NT2/D1 (cell line): ENCODE results near the gene NUP35.

Experiments used
- DNase-seq: peaks from one replicate; pipeline ENCODE4 v3.0.0-alpha.2; 2011; ENCODE audit warnings: low read depth, low spot score
- H3K27me3 ChIP-seq: 2 replicates; pipeline ENCODE4 v1.6.0; 2011; ENCODE audit warnings: mild to moderate bottlenecking; ENCODE audit not compliant: insufficient read length, insufficient read depth
- H3K36me3 ChIP-seq: 2 replicates; pipeline ENCODE4 v1.6.1; 2011; ENCODE audit warnings: mild to moderate bottlenecking, low read length, mixed read lengths; ENCODE audit not compliant: insufficient read depth, insufficient read length
- H3K4me1 ChIP-seq: 2 replicates; pipeline ENCODE4 v1.5.1; 2011; ENCODE audit not compliant: insufficient read depth, insufficient read length
- H3K4me3 ChIP-seq: 2 replicates; pipeline ENCODE4 v1.5.1; 2011; ENCODE audit warnings: low read depth; ENCODE audit not compliant: insufficient read length
- H3K9ac ChIP-seq: 2 replicates; pipeline ENCODE4 v1.6.0; 2011; ENCODE audit warnings: low read depth; ENCODE audit not compliant: insufficient read length
- H3K9me3 ChIP-seq: 2 replicates; pipeline ENCODE4 v1.5.1; 2011; ENCODE audit warnings: mild to moderate bottlenecking, low read length; ENCODE audit not compliant: insufficient read depth
- SUZ12 ChIP-seq: IDR thresholded peaks from 2 replicates; pipeline ENCODE4 v1.6.1; 2011; ENCODE audit not compliant: insufficient read length, insufficient read depth; ENCODE audit errors: extremely low read depth
- YY1 ChIP-seq: IDR thresholded peaks from 2 replicates; pipeline ENCODE4 v1.6.1; 2011; ENCODE audit not compliant: insufficient read length, insufficient read depth
- ZNF274 ChIP-seq: IDR thresholded peaks from 2 replicates; pipeline ENCODE4 v1.6.1; 2011; ENCODE audit warnings: mild to moderate bottlenecking, low read depth, low read length

The NUP35 gene

DNA sequence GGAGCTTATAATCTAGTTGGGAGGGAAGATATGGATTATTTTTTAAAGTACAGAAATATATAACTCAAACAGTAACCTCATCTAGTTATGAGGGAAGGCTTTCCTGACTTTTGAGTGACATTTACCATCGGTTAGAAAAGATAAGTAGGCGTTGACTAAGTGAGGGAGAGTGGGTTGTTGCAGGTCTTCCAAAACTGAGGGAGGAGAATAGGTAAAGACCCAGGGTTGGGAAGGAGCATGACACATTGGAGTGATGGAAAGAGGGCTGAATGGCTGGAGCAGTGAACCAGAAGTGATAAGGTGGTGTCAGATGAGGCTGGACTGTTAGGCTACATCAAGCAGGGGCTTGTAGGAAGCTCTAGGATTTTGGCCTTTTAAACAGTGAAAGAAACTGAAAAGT is 10.6 kb upstream of the NUP35 start:
- Histone ChIP-seq H3K4me1 (no peaks in the 10 kb centered on the region), H3K9me3 (no peaks in the 10 kb centered on the region), H3K27me3 (no peaks in the 10 kb centered on the region), H3K9ac (no peak overlapping the region), H3K4me3 (no peak overlapping the region), H3K36me3 (no peaks in the 10 kb centered on the region)
- no peak for DNase-seq
- no peak for TF ChIP-seq ZNF274
- no peak for TF ChIP-seq YY1
- no peak for TF ChIP-seq SUZ12

- no peak for DNase-seq
- Histone ChIP-seq H3K36me3 (no peaks in the 10 kb centered on the region), H3K4me1 (no peaks in the 10 kb centered on the region), H3K9me3 (no peaks in the 10 kb centered on the region), H3K27me3 (no peaks in the 10 kb centered on the region), H3K9ac (no peak overlapping the region), H3K4me3 (no peak overlapping the region)
- TF ChIP-seq SUZ12 (no peak), YY1 (no peak), ZNF274 (no peak)
Observed at GRCh38 chr2:183117226-183117625, 7.0 kb upstream of the NUP35 start.

- H3K4me1 ChIP-seq: no peaks in the 10 kb centered on the region
- peak overlapping the region; percentile 87 for H3K9ac ChIP-seq
- H3K9me3 ChIP-seq: no peaks in the 10 kb centered on the region
- no peak for TF ChIP-seq ZNF274
- no peaks in the 10 kb centered on the region for H3K27me3 ChIP-seq
- DNase-seq: no peak
- H3K36me3 ChIP-seq: peaks cover 17% of the 10 kb centered on the region
- peak overlapping the region; percentile 86 for H3K4me3 ChIP-seq
Observed at GRCh38 chr2:183123117-183123958, 905 bp upstream of the NUP35 start.

- TF ChIP-seq ZNF274 (no peak), YY1 (no peak), SUZ12 (no peak)
- Histone ChIP-seq H3K36me3 (peaks cover 22% of the 10 kb centered on the region), H3K9me3 (no peaks in the 10 kb centered on the region), H3K4me1 (no peaks in the 10 kb centered on the region), H3K27me3 (no peaks in the 10 kb centered on the region), H3K9ac (peak overlapping the region; percentile 87), H3K4me3 (peak overlapping the region; percentile 86)
- no peak for DNase-seq
Observed at GRCh38 chr2:183123959-183124221, 353 bp upstream of the NUP35 start.

- no peak for DNase-seq
- Histone ChIP-seq H3K36me3 (peaks cover 33% of the 10 kb centered on the region), H3K4me3 (peak overlapping the region; percentile 86), H3K27me3 (no peaks in the 10 kb centered on the region), H3K9me3 (no peaks in the 10 kb centered on the region), H3K4me1 (no peaks in the 10 kb centered on the region), H3K9ac (peak overlapping the region; percentile 87)
- TF ChIP-seq ZNF274: no peak
- no peak for TF ChIP-seq SUZ12
- no peak for TF ChIP-seq YY1
Observed at GRCh38 chr2:183124957-183125255, 663 bp downstream of the NUP35 start.

DNA sequence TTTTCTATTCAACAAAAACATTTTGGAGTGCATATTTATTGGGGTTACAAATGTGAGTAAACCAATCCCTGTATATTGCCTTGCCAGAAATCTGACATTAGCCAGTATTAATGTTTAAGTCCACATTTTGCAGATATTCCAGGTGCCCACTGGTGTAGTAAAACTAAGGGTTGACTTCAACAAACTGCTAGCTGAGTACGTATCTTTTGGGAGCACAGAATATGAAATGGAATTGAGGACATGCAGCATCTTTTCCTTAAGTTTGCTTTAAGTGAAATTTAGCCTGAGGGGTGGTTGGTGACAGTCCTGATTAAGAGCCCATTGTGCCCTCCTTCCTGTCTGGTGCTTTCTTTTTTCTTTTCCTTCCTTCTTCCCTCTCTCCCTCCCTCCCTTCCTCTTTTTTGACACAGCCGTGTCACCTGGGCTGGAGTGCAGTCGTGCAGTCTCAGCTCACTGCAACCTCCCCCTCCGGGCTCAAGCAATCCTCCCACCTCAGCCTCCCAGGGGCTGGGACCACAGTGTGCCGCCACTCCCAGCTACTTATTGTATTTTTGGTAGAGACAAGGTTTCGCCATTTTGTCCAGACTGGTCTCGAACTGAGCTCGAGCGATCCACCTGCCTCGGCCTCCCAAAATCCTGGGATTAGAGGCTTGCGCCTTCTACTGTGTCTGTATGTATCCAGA is 1.6 kb downstream of the NUP35 start:
- H3K9ac ChIP-seq: no peak overlapping the region

GRCh38 chr2:183126635-183127034 is 2.4 kb downstream of the NUP35 start:
- Histone ChIP-seq H3K9ac (no peak overlapping the region), H3K36me3 (peaks cover 49% of the 10 kb centered on the region)
- TF ChIP-seq ZNF274 (no peak), SUZ12 (no peak), YY1 (no peak)

More for the DNA sequence above, 1.6 kb downstream of the NUP35 start:
- no peak for DNase-seq
- no peaks in the 10 kb centered on the region for H3K4me1 ChIP-seq
- H3K27me3 ChIP-seq: no peaks in the 10 kb centered on the region
- peak overlapping the region; percentile 86 for H3K4me3 ChIP-seq
- TF ChIP-seq ZNF274: no peak
- TF ChIP-seq YY1: no peak
- TF ChIP-seq SUZ12: no peak
- H3K9me3 ChIP-seq: no peaks in the 10 kb centered on the region
- peaks cover 41% of the 10 kb centered on the region for H3K36me3 ChIP-seq

GRCh38 chr2:183134016-183134415 is 9.8 kb downstream of the NUP35 start:
- Histone ChIP-seq H3K4me1 (no peaks in the 10 kb centered on the region), H3K9me3 (no peaks in the 10 kb centered on the region), H3K9ac (no peak overlapping the region), H3K27me3 (no peaks in the 10 kb centered on the region), H3K4me3 (no peak overlapping the region), H3K36me3 (peaks cover 80% of the 10 kb centered on the region)
- DNase-seq: no peak
- no peak for TF ChIP-seq YY1
- TF ChIP-seq SUZ12: no peak
- TF ChIP-seq ZNF274: no peak

More at GRCh38 chr2:183126635-183127034, 2.4 kb downstream of the NUP35 start:
- Histone ChIP-seq H3K9me3 (no peaks in the 10 kb centered on the region), H3K4me1 (no peaks in the 10 kb centered on the region), H3K27me3 (no peaks in the 10 kb centered on the region), H3K4me3 (no peak overlapping the region)
- DNase-seq: no peak
